Dendritic cell treated with granulocyte-macrophage colony-stimulating factor and Interleukin-4, amounts not matched to agents 40 ng/mL and 50 ng/mL, for 4 days (primary cell): ENCODE measurements around the gene ADH1A.
"Not testable (repeated sequence)": the region's sequence is repeated elsewhere in the genome, so short reads cannot be mapped to it uniquely, and the experiment has no call there.

ENCODE experiments used
- H3K27ac Mint-ChIP-seq: one replicate; pipeline ENCODE4 v1.8.0; 2022; ENCODE audit warnings: mild to moderate bottlenecking, mixed read lengths
- H3K27me3 Mint-ChIP-seq: one replicate; pipeline ENCODE4 v1.8.0; 2022; ENCODE audit warnings: mild to moderate bottlenecking, mixed read lengths
- H3K36me3 Mint-ChIP-seq: one replicate; pipeline ENCODE4 v1.8.0; 2022; ENCODE audit warnings: low read depth, mixed read lengths
- H3K4me1 Mint-ChIP-seq: one replicate; pipeline ENCODE4 v1.8.0; 2022; ENCODE audit warnings: low read depth, mixed read lengths
- H3K4me3 Mint-ChIP-seq: one replicate; pipeline ENCODE4 v1.8.0; 2022; ENCODE audit warnings: mild to moderate bottlenecking, moderate library complexity, mixed read lengths
- H3K9me3 Mint-ChIP-seq: one replicate; pipeline ENCODE4 v1.8.0; 2022; ENCODE audit warnings: mixed read lengths
- intact Hi-C: fragments of 100-400 bp; cut with micrococcal nuclease; formaldehyde crosslinking; loops from one replicate; pipeline ENCODE4 v1.15.0; 2022

The ADH1A gene

DNA sequence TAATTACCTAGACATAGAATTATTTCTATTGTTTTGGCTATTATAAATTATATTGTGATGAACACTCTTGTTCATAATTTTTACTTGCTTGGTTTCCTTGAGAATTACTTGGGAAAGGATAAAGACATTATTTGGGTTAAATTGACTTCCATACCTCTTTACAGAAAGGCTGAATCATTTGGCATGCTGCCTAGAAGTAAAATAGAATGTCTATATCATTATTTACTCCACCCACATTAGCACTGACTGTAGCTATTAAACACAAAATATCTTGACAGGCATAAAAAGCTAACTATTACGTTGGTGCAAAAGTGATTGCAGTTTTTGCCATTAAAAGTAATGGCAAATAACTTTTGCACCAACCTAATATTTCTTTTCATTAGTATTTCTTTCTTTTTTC, 42.1 kb downstream of the ADH1A start:
- intact Hi-C loops = no loop called here
- H3K27ac Mint-ChIP-seq = no peak overlapping the region
- H3K27me3 Mint-ChIP-seq = no peaks in the 10 kb centered on the region
- H3K36me3 Mint-ChIP-seq = no peaks in the 10 kb centered on the region
- H3K9me3 Mint-ChIP-seq = peaks cover 33% of the 10 kb centered on the region
- no peaks in the 10 kb centered on the region for H3K4me1 Mint-ChIP-seq
- H3K4me3 Mint-ChIP-seq = no peak overlapping the region

DNA sequence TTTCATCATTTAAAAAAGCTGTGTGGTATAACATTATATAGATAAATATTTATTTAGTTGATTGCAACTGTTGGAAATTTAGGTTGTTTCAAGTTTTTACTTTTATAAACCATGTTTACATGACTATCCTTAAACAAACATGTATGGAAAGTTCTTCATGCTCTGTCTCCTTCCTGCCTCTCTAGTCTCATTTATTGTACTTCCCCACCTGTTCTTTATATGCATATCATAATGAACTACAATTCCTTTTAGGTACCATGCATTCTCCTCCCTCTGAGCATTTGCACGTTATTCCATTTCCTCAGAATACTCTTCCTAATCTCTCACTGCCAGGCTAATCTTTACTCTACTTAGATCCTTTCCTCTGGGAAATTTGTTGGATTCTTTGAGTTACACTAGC, 54.8 kb downstream of the ADH1A start:
- intact Hi-C loops = no loop called here
- Mint-ChIP-seq H3K27ac (no peak overlapping the region), H3K27me3 (no peaks in the 10 kb centered on the region), H3K36me3 (no peaks in the 10 kb centered on the region), H3K9me3 (peaks cover 45% of the 10 kb centered on the region), H3K4me3 (no peak overlapping the region), H3K4me1 (no peaks in the 10 kb centered on the region)

DNA sequence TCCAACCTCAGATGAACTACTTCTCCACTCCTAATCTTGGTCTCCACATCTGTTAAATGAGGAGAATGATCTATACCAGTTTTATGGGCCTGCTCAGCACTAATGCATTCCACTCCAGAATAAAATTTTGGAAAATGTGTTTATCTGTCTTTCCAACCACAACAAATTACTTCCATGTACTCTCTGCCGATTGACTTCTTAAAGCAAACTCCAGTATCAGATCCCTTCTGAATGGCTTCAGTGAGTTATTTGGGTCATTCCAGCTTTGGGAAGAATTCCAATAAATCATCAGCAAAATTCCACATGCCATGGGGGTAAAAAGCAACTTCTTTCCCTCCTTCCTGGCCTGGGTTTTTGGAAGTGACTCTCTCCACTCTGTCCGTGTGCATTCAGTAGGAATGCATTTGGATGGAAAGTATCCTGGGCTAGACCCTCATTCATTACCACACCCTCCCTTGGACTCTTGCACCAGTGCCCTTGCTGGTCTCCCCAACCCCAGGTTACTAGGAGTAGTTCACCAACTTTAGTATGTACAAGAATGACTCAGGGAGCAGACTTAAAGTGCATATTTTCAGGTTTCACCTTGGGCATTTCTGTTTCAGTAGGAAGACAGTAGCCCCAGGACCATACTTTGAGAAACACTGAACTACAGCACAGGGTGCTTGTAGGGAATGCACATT, 56.3 kb downstream of the ADH1A start:
- no peaks in the 10 kb centered on the region for H3K27me3 Mint-ChIP-seq
- intact Hi-C loops = no loop called here
- no peak overlapping the region for H3K27ac Mint-ChIP-seq
- peaks cover 60% of the 10 kb centered on the region for H3K9me3 Mint-ChIP-seq
- H3K36me3 Mint-ChIP-seq = no peaks in the 10 kb centered on the region
- H3K4me1 Mint-ChIP-seq = no peaks in the 10 kb centered on the region
- H3K4me3 Mint-ChIP-seq = no peak overlapping the region

DNA sequence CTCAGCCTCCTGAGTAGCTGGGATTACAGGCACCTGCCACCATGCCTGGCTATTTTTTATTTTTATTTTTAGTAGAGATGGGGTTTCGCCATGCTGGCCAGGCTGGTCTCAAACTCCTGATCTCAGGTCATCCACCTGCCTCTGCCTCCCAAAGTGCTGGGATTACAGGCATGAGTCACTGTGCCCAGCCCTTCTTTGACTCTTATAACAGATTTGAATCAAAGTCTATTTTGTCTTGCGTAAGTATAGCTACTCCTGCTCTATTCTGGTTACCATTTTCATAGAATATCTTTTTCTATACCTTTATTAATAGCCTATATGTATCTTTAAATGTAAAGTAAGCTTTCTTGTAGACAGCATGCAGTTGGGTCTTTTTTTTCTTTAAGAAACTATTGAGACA, 57.4 kb downstream of the ADH1A start:
- H3K4me1 Mint-ChIP-seq, intact Hi-C loops, H3K27ac Mint-ChIP-seq, H3K36me3 Mint-ChIP-seq, H3K27me3 Mint-ChIP-seq, H3K4me3 Mint-ChIP-seq: not testable (repeated sequence)
- peaks cover 61% of the 10 kb centered on the region for H3K9me3 Mint-ChIP-seq

DNA sequence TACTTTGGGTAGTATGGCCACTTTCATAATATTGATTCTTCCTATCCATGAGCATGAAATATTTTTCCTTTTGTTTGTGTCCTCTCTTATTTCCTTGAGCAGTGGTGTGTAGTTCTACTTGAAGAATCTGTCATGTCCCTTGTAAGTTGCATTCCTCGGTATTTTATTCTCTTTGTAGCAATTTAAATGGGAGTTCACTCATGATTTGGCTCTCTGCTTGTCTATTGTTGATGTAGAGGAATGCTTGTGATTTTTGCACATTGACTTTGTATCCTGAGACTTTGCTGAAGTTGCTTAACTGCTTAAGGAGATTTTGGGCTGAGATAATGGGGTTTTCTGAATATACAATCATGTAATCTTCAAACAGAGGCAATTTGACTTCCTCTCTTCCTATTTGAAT, 62.1 kb downstream of the ADH1A start:
- H3K4me3 Mint-ChIP-seq = not testable (repeated sequence)

DNA sequence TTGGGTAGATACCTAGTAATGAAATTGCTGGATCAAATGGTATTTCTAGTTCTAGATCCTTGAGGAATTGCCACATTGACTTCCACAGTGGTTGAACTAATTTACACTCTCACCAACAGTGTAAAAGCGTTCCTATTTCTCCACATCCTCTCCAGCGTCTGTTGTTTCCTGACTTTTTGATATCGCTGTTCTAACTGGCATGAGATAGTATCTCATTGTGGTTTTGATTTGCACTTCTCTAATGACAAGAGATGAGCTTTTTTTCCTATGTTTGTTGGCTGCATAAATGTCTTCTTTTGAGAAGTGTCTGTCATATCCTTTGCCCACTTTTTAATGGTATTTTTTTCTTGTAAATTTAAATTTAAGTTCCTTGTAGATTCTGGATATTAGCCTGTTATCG, 63.1 kb downstream of the ADH1A start:
- intact Hi-C loops, H3K4me3 Mint-ChIP-seq, H3K4me1 Mint-ChIP-seq, H3K27me3 Mint-ChIP-seq, H3K27ac Mint-ChIP-seq, H3K36me3 Mint-ChIP-seq: not testable (repeated sequence)
- H3K9me3 Mint-ChIP-seq = peaks cover 38% of the 10 kb centered on the region

More for the DNA sequence above, 62.1 kb downstream of the ADH1A start:
- H3K36me3 Mint-ChIP-seq, H3K27me3 Mint-ChIP-seq, H3K4me1 Mint-ChIP-seq, intact Hi-C loops, H3K27ac Mint-ChIP-seq: not testable (repeated sequence)
- peaks cover 38% of the 10 kb centered on the region for H3K9me3 Mint-ChIP-seq
